Chondrocyte (in vitro differentiated cells): Measurements from ENCODE around the gene FRMD4A. TPM values are rescaled to one million over a fixed set of nuclear protein-coding genes. Genes with fewer than 3 reads are reported as not detected.

ENCODE experiments used
- DNase-seq: peaks from one replicate; pipeline ENCODE4 v3.0.0; 2021; ENCODE audit warnings: mixed read lengths, low spot score
- H3K27ac Mint-ChIP-seq: one replicate; pipeline ENCODE4 v1.8.0; 2021; ENCODE audit warnings: mild to moderate bottlenecking, moderate library complexity, mixed read lengths; ENCODE audit not compliant: unreplicated experiment
- H3K27me3 Mint-ChIP-seq: 2 replicates; pipeline ENCODE4 v1.8.0; 2021; ENCODE audit warnings: low read depth, mixed read lengths
- H3K36me3 Mint-ChIP-seq: 2 replicates; pipeline ENCODE4 v1.8.0; 2021; ENCODE audit warnings: low read depth, mixed read lengths
- H3K4me1 Mint-ChIP-seq: 2 replicates; pipeline ENCODE4 v1.8.0; 2021; ENCODE audit warnings: low read depth, mild to moderate bottlenecking, mixed read lengths
- H3K4me3 Mint-ChIP-seq: one replicate; pipeline ENCODE4 v1.8.0; 2021; ENCODE audit warnings: mild to moderate bottlenecking, moderate library complexity, mixed read lengths; ENCODE audit not compliant: unreplicated experiment
- H3K9me3 Mint-ChIP-seq: 2 replicates; pipeline ENCODE4 v1.8.0; 2021; ENCODE audit warnings: low read depth, mixed read lengths
- CTCF ChIP-seq: fragments of 200-600 bp; sonication (generic); IDR thresholded peaks from 2 replicates; pipeline ENCODE4 v1.5.0; 2021; ENCODE audit warnings: antibody characterized with exemption, mild to moderate bottlenecking, moderate library complexity
- total RNA-seq: library from RNA; stranded (reverse); gene quantifications from 3 replicates; pipeline ENCODE4 v1.2.1, GENCODE V29; 2021

Gene FRMD4A
- total RNA-seq, 1 donor from 2014 or later: 129 TPM

- no peak overlapping the region for H3K4me3 Mint-ChIP-seq
- H3K9me3 Mint-ChIP-seq: no peaks in the 10 kb centered on the region
- DNase-seq: no peak
Measured at GRCh38 chr10:13882119-13882711, 448.5 kb downstream of the FRMD4A start.

GRCh38 chr10:13880760-13881159, 450.0 kb downstream of the FRMD4A start:
- Mint-ChIP-seq H3K36me3 (no peaks in the 10 kb centered on the region), H3K27ac (no peak overlapping the region), H3K27me3 (no peaks in the 10 kb centered on the region), H3K4me3 (no peak overlapping the region), H3K4me1 (peaks cover 36% of the 10 kb centered on the region), H3K9me3 (no peaks in the 10 kb centered on the region)
- DNase-seq: no peak
- no peak for TF ChIP-seq CTCF

More at GRCh38 chr10:13882119-13882711, 448.5 kb downstream of the FRMD4A start:
- no peak overlapping the region for H3K27ac Mint-ChIP-seq
- TF ChIP-seq CTCF: no peak
- peaks cover 2% of the 10 kb centered on the region for H3K36me3 Mint-ChIP-seq
- peaks cover 31% of the 10 kb centered on the region for H3K4me1 Mint-ChIP-seq
- no peaks in the 10 kb centered on the region for H3K27me3 Mint-ChIP-seq

GRCh38 chr10:13877154-13877909, 453.4 kb downstream of the FRMD4A start:
- Mint-ChIP-seq H3K9me3 (no peaks in the 10 kb centered on the region), H3K27ac (peak overlapping the region; percentile 78), H3K4me1 (peaks cover 55% of the 10 kb centered on the region), H3K4me3 (no peak overlapping the region), H3K36me3 (peaks cover 2% of the 10 kb centered on the region), H3K27me3 (no peaks in the 10 kb centered on the region)
- TF ChIP-seq CTCF: no peak
- DNase-seq: no peak

- H3K4me1 Mint-ChIP-seq: peaks cover 60% of the 10 kb centered on the region
- no peak overlapping the region for H3K27ac Mint-ChIP-seq
- H3K4me3 Mint-ChIP-seq: no peak overlapping the region
Measured at GRCh38 chr10:13873196-13873595, 457.5 kb downstream of the FRMD4A start.

More at GRCh38 chr10:13873196-13873595, 457.5 kb downstream of the FRMD4A start:
- no peaks in the 10 kb centered on the region for H3K9me3 Mint-ChIP-seq
- peaks cover 9% of the 10 kb centered on the region for H3K36me3 Mint-ChIP-seq
- TF ChIP-seq CTCF: no peak
- no peaks in the 10 kb centered on the region for H3K27me3 Mint-ChIP-seq
- no peak for DNase-seq
